Activated effector memory CD4-positive, alpha-beta T cell treated with Interleukin-2 at 50 U/mL for 16 hours (primary cell): ENCODE measurements around the gene ZNF501.

Source experiments
- DNase-seq: peaks from one replicate; pipeline ENCODE4 v3.0.0-alpha.2; 2020

The ZNF501 gene

DNA sequence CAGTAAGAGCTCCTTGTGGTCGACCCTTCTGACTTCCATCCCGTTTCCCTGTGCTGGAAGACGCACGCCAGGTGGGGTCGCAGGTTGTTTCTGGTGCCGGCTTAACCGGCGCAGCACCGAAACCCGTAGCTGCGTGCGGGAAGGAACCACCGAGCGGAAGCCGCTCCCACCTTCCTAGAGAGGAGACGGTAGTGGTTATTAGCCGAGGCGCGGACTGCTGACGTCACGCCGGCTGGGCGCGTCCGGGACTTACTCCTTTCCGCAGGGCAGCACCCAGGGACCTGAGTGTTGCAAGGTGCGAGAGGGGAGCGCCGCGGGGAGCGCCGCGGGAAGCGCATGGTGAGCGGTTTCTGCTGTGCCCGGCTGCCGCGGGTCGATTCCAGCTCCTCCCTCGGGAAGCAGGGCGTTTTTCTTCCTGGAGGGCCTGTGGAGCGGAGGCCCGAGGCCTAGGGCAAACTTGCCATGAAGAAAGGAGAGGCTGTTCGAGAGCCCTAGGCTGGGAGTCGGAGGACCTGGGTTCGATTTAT is at the start of gene ZNF501:
Gene ZNF501, plus strand, starts transcription at position 252 of the 527 bp plus-strand sequence. CDS start 4,787 bp downstream, outside the sequence.
- DNase-seq, result peak; percentile 76

GRCh38 chr3:44680921-44681455 is 48.4 kb upstream of the ZNF501 start:
- DNase-seq, result no peak

DNA sequence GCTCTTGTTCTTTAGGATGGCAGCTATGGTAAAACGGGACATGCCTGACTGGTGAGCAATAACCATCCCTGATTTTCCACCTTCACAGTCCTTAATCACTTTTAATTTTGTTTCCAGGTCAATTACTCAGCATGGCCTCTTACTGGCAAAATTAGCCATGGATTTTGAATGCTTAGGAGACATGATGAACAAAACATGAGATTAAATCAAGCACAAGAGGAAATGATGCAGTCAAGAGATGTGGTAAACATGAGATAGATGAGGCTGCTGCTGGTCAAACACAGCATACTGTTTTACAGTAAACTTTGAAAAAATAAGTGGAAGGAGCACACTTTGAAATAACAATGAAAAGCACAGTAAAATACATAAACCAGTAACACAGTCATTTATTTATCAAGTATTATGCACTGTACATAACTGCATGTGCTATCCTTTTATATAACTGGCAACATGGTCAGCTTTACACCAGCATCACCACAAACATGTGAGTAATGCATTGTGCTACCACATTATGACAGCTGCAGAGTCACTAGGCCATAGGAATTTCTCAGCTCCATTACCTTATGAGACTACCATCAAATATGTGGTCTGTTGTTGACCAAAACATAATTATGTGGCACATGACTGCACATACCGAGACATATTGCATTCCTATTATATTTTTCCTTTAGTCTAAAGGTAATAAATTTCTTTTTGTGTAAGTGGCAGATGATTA is 47.1 kb upstream of the ZNF501 start:
- DNase-seq, result no peak

- DNase-seq, result no peak
Measured at GRCh38 chr3:44685128-44685800, 44.2 kb upstream of the ZNF501 start.

DNA sequence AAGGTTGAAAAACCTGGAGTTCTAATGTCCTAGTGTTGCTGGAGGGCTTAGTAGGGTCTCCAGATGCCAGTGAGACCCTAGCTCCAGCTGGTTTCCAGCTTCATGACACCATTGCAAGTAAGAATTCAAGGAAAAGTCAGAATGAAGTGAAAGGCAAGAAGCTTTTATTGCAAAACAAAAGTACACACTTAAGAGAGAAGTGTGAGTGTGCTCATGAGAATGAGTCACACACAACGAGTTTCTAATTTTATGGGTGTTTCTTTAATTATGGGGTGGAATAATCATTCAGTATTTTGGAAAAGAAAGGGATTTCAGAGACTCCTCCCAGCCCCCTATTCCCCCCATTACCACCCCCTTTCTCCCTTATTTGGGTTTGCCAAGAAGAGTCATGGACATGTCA is 41.5 kb upstream of the ZNF501 start:
- no peak for DNase-seq

DNA sequence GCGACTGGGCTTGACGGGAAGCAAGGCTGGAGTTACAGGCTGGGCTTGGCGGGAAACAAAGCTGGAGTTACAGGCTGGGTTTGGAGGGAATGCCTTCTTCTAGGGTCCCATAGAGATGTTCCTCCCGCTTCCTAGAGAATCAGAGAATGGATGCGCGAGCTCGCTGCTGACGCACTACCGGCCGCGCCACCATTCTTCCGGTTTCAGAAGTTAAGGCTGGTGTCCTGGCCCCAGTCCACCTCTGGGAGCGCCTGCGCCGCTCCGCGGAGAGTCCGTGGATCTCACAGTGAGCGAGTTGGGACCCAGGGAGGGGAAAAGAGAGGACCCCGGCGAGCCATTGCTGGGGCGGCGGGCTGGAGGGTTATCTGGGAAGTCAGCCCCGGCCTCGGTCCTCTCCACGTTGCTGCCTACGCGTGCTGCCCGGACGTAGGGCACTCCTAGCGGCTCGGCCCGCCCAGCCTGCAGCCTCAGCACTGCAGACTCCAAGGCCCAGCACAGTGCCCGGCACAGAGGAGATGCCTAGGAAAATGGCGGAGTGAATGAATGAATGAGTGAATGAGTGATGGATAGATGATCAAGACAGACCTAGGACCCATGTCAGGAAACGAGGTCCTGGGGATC is 16.9 kb upstream of the ZNF501 start, which contains the start of gene ZNF502:
Gene ZNF502, plus strand, starts transcription at position 206 of the 621 bp plus-strand sequence. CDS start 7,602 bp downstream, outside the sequence.
- DNase-seq, result peak; percentile 36

GRCh38 chr3:44721231-44722102 is 8.0 kb upstream of the ZNF501 start:
- DNase-seq, result no peak

DNA sequence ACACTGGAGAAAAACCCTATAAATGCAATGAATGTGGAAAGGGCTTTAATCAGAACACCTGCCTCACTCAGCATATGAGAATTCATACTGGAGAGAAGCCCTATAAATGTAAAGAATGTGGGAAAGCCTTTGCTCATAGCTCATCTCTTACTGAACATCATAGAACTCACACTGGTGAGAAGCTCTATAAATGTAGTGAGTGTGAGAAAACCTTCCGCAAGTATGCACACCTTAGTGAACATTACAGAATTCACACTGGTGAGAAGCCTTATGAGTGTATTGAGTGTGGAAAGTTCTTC is 7.4 kb upstream of the ZNF501 start:
- DNase-seq, result no peak

- no peak for DNase-seq
Measured at GRCh38 chr3:44734646-44735168, 5.3 kb downstream of the ZNF501 start.

GRCh38 chr3:44761101-44761423 is 31.6 kb downstream of the ZNF501 start:
- no peak for DNase-seq

GRCh38 chr3:44761424-44762169 is 32.2 kb downstream of the ZNF501 start, which contains the start of the genes KIAA1143 and KIF15:
Gene KIAA1143, minus strand, starts transcription at chr3:44761619. Its CDS starts 17 bp downstream, at chr3:44761602.
Gene KIF15, plus strand, starts transcription at chr3:44761794. Its CDS starts 72 bp downstream, at chr3:44761866.
- peak; percentile 92 for DNase-seq

DNA sequence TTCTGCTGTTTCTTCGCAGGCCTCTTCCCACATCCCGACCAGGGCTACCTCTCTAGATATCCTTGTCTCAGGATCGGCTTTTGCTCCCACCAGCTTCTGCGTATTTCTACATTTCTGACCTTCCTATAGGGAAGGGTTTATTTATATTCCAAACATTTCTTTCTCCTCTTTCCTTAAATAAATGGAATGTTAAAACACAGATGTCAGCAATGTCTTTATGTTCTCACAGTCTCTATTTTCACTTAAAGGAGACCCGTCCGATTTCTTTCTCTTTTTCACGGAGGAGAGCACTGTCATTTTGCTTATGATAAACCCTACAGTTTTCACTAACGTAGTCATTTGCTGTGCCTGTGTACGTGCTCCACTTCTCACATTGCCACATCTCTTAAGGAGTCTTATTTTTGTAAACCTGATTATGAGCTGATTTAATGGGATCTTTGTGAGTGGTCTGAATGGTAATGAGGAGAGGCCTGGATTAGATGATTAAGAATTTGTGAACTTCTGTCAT is 32.8 kb downstream of the ZNF501 start:
- DNase-seq, result no peak

DNA sequence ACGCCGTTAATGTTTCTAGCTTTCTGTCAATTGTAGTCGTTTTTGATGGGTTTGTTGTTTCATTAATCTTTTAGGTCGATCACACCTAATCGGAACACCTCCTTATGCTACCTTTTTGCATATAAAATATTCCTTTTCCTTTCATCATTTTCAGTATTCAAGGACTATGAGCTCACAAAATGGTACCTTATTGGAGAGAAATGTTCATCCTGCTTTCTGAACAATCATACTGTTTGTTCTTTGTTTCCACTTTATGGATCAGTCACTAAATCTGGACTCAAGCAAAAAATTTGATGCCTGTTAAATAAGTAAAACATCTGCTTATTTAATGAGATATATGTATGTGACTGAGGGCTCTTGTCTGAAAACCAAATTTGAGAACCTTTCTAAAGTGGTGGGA is 33.3 kb downstream of the ZNF501 start:
- DNase-seq, result no peak

DNA sequence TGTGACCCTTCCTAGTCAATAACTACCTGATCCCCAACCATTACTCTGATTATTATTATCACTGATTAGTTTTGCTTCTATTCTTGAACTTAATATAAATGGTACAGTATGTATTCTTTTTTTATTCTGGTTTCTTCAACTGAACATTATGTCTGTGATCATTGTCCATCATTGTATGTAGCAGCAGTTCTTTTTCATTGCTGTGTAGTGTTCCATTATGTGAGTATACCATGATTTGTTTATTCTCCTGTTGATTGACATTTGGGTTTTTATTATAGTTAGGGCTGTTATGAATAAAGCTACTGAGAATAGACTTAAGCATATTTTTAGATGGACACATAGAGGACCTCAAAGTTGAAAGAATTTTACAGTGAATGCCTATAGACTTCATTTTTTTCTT is 34.8 kb downstream of the ZNF501 start:
- DNase-seq, result no peak

DNA sequence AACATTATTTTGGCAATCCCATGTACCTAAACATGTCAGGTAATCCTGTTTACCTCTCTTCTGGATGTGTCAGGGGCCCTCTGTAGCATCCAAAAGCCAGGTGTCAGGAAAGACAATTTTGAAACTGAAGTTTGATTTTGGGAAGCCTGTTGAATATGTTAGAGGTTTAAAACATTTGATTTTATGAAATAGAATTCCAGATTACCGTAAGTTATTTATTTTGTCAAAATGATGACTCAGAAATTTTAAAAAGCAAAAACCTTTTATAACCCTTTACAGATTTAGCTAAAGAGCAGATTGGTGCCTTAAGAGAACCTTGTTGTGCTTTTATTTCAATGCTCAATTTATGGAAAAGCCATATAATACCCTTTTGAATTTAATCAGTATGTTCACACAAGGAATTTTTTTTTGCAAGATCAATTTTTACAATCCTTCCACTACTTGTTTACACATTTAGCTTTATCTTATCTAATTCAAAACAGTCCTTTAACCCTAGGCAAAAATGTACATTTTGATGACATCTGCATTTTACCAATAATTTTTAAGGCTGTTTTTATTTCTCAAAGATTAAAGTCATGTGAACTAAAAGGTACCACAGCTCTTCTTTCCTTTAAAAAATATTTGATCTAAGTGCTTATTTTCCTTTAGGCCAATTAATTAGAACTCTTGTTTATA is 42.1 kb downstream of the ZNF501 start:
- no peak for DNase-seq

DNA sequence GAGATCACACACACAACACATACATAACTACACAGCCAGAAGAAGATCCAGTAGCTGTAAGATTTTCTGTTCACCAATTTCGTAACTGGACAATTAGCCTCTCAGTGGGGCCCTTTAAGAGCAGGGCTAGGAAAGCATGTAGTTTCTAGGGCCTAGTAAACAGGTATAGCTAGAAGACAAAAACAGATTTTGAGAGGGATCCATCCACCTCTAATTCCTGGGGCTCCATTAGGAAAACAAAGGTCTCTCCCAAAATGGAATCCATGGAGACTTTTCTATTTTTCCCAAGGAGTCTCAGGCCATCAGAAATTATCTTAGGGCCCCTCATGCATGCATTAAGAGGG is 42.6 kb downstream of the ZNF501 start:
- no peak for DNase-seq

GRCh38 chr3:44782891-44783290 is 53.5 kb downstream of the ZNF501 start:
- DNase-seq, result no peak
